GM12878 (cell line): ENCODE results near the gene DMRTB1. TPM values are rescaled to one million over a fixed set of nuclear protein-coding genes. Genes with fewer than 3 reads are reported as not detected.

Experiments
- ATAC-seq: fragments of 200-7000 bp; cut with Tn5 transposase; 3 replicates; pipeline ENCODE4 v1.9.1; 2020; ENCODE audit warnings: mild to moderate bottlenecking, moderate library complexity
- BruUV-seq: library from RNA; stranded (reverse); fragments of 400-500 nt; replicated peaks from 2 replicates; lab custom pipeline; 2021; lab: Mats Ljungman, UMichigan
- CTCF ChIA-PET: fragments of 300-600 bp; sonication (Branson Sonifier 250); formaldehyde crosslinking; extraction: SDS; loops from one replicate; lab custom pipeline; 2021; ENCODE audit warnings: inconsistent platforms; lab: Yijun Ruan, JAX
- POLR2A ChIA-PET: fragments of 350-600 bp; formaldehyde crosslinking; extraction: SDS; loops from one replicate; lab custom pipeline; 2021; ENCODE audit warnings: inconsistent platforms; lab: Charles Lee
- RAD21 ChIA-PET: fragments of 300-600 bp; sonication (Branson Sonifier 250); formaldehyde crosslinking; loops from one replicate; lab custom pipeline; 2023; ENCODE audit warnings: antibody characterized with exemption; ENCODE audit not compliant: unreplicated experiment; lab: Charles Lee
- SMC1A ChIA-PET: fragments of 300-600 bp; sonication (Branson Sonifier 250); formaldehyde crosslinking; loops from one replicate; lab custom pipeline; 2023; ENCODE audit not compliant: unreplicated experiment, uncharacterized antibody; lab: Charles Lee
- DNase-seq: peaks from one replicate; pipeline ENCODE4 v3.0.0-alpha.2; 2011; ENCODE audit warnings: low read depth, low spot score
- FAIRE-seq: peaks from 3 replicates; lab custom pipeline; 2011; peaks lifted over from hg19 to GRCh38; lab: Jason Lieb, UNC
- H2AFZ ChIP-seq: 2 replicates; pipeline ENCODE4 v1.6.0; 2011; ENCODE audit warnings: low read depth, low read length, control low read depth; ENCODE audit not compliant: control insufficient read depth
- H3K27ac ChIP-seq: 2 replicates; pipeline ENCODE4 v1.5.1; 2011; ENCODE audit warnings: control low read depth; ENCODE audit not compliant: control insufficient read depth, insufficient read depth
- H3K27me3 ChIP-seq, 2 experiments: replicated peaks in 1 of 2; 2 replicates each; pipeline versions ENCODE4 v1.6.0 to v1.6.1; 2011; ENCODE audit warnings: low read length in 1 of 2; ENCODE audit not compliant: control insufficient read depth in 2 of 2, insufficient read depth in 2 of 2
- H3K36me3 ChIP-seq, 2 experiments: 2 replicates each; pipeline ENCODE4 v1.5.1; 2011; ENCODE audit warnings: low read length in 1 of 2; ENCODE audit not compliant: control insufficient read depth in 2 of 2, insufficient read depth in 2 of 2
- H3K4me1 ChIP-seq: 2 replicates; pipeline ENCODE4 v1.6.1; 2011; ENCODE audit warnings: mild to moderate bottlenecking, low read length, moderate library complexity, mixed read lengths; ENCODE audit not compliant: control insufficient read depth, insufficient read depth
- H3K4me2 ChIP-seq: 2 replicates; pipeline ENCODE4 v1.6.0; 2011; ENCODE audit warnings: control low read depth; ENCODE audit not compliant: control insufficient read depth, insufficient read depth
- H3K4me3 ChIP-seq: fragments of 200-600 bp; sonication (generic); 2 replicates; pipeline ENCODE4 v1.5.1; 2016
- H3K79me2 ChIP-seq: 2 replicates; pipeline ENCODE4 v1.6.0; 2011; ENCODE audit warnings: low read length; ENCODE audit not compliant: control insufficient read depth, insufficient read depth
- H3K9ac ChIP-seq: 2 replicates; pipeline ENCODE4 v1.8.0; 2011; ENCODE audit warnings: low read length, control low read depth, mixed read lengths; ENCODE audit not compliant: control insufficient read depth, insufficient read depth
- H3K9me3 ChIP-seq: replicated peaks from 3 replicates; pipeline ENCODE4 v1.5.1; 2011; ENCODE audit warnings: mild to moderate bottlenecking, low read length; ENCODE audit not compliant: control insufficient read depth, insufficient read depth
- H4K20me1 ChIP-seq: 2 replicates; pipeline ENCODE4 v1.6.0; 2011; ENCODE audit not compliant: control insufficient read depth, insufficient read depth
- ATF2 ChIP-seq: IDR thresholded peaks from 2 replicates; pipeline ENCODE4 v1.6.1; 2012; ENCODE audit warnings: low read length, inconsistent platforms
- IKZF1 ChIP-seq: fragments of 450-650 bp; conservative IDR thresholded peaks from 2 replicates; pipeline ENCODE4 v1.6.1; 2017; ENCODE audit warnings: antibody characterized with exemption, mild to moderate bottlenecking
- MAX ChIP-seq: IDR thresholded peaks from 2 replicates; pipeline ENCODE4 v1.6.1; 2012; ENCODE audit warnings: low read depth, low read length, improper control_type of control experiment
- MTA3 ChIP-seq: IDR thresholded peaks from 2 replicates; pipeline ENCODE4 v1.6.1; 2012; ENCODE audit warnings: low read length, inconsistent platforms, borderline replicate concordance
- MXI1 ChIP-seq: fragments of 150-350 bp; IDR thresholded peaks from 2 replicates; pipeline ENCODE4 v1.6.1; 2011; ENCODE audit warnings: low read depth, mild to moderate bottlenecking, inconsistent platforms, low read length, improper control_type of control experiment
- POLR2AphosphoS2 ChIP-seq: IDR thresholded peaks from 2 replicates; pipeline ENCODE4 v1.6.1; 2011; ENCODE audit warnings: low read depth, mild to moderate bottlenecking, low read length, improper control_type of control experiment, moderate library complexity
- RCOR1 ChIP-seq: conservative IDR thresholded peaks from 2 replicates; pipeline ENCODE4 v1.6.1; 2012; ENCODE audit warnings: low read depth, low read length, improper control_type of control experiment
- TCF12 ChIP-seq: IDR thresholded peaks from 2 replicates; pipeline ENCODE4 v1.6.1; 2011; ENCODE audit warnings: low read depth, mild to moderate bottlenecking, low read length
- ZBTB33 ChIP-seq: fragments of 450-650 bp; IDR thresholded peaks from 2 replicates; pipeline ENCODE4 v1.6.1; 2017; ENCODE audit warnings: mild to moderate bottlenecking
- WGBS: methylation state at CpG from one replicate; pipeline ENCODE4 v1.1.6; 2016; ENCODE audit warnings: low lambda C conversion rate; ENCODE audit not compliant: insufficient replicate concordance, insufficient coverage; ENCODE audit errors: missing lambda C conversion rate; 5-methylcytosine and 5-hydroxymethylcytosine counted together
- in situ Hi-C: fragments of 300-500 bp; cut with MboI; formaldehyde crosslinking; loops from 9 replicates; pipeline ENCODE4 v1.14.3; 2018; ENCODE audit warnings: mixed read lengths
- intact Hi-C: fragments of 100-400 bp; cut with micrococcal nuclease; formaldehyde crosslinking; loops from one replicate; pipeline ENCODE4 v1.14.2; 2022; ENCODE audit not compliant: unreplicated experiment
- polyA plus RNA-seq, 11 experiments: library from polyadenylated mRNA; depleted of rRNA in 4 of 11; unstranded in 6 of 11; stranded (reverse) in 5 of 11; fragments of >200 nt; fragmentation: Nextera tagmentation in 4 of 11; fragmentation: Illumina TruSeq in 1 of 11; extraction: Ambion mirVana in 4 of 11; extraction: Trizol in 1 of 11; gene quantifications; 1 replicate in 1 of 11; 2 replicates in 10 of 11; pipeline versions ENCODE4 v1.2.1 to v1.2.3, GENCODE V29; 2011 to 2016; ENCODE audit warnings: inconsistent platforms in 2 of 11, missing spikeins in 2 of 11, low read depth in 1 of 11
- total RNA-seq, 4 experiments: library from RNA; depleted of rRNA in 3 of 4; stranded (reverse); fragments of >200 nt in 3 of 4; fragmentation: Illumina TruSeq in 1 of 4; extraction: Trizol in 1 of 4; gene quantifications; 2 replicates each; pipeline versions ENCODE4 v1.2.1 to v1.2.3, GENCODE V29; 2013 to 2021

Gene DMRTB1
- total and polyA plus RNA-seq, 10 of the 15 experiments (the other 5 are each of a cell fraction or from before 2014, with no cell fraction given): not detected

GRCh38 chr1:53482441-53483153, 23.4 kb downstream of the DMRTB1 start:
- in situ Hi-C loops (loop anchor here (25.0 kb wide), 1 partner anchor 480 kb away; no protein-coding TSS in a partner anchor), intact Hi-C loops (loop anchor here (10.0 kb wide), 1 partner anchor 472 kb away; no protein-coding TSS in a partner anchor)
- H3K4me3 ChIP-seq: no peak overlapping the region
- RAD21 ChIA-PET: no interaction called here
- ATAC-seq (no peak), FAIRE-seq (no peak), DNase-seq (no peak)
- H3K9ac ChIP-seq: no peak overlapping the region
- H2AFZ ChIP-seq: no peak overlapping the region
- CTCF ChIA-PET: interaction anchor here (1.1 kb wide), 1 partner anchor 234 kb away, joined by 3 read pairs; no protein-coding TSS in a partner anchor
- SMC1A ChIA-PET: interaction anchor here (0.6 kb wide), 1 partner anchor 129 kb away, joined by 3 read pairs; no protein-coding TSS in a partner anchor
- H4K20me1 ChIP-seq: no peaks in the 10 kb centered on the region; the same call in 1 of the 2 replicates
- no peak overlapping the region for H3K4me2 ChIP-seq
- no peaks in the 10 kb centered on the region for H3K36me3 ChIP-seq
- H3K27me3 ChIP-seq: peaks cover 5% of the 10 kb centered on the region in 2 experiments; a peak in 3 of 4 replicates
- no peaks in the 10 kb centered on the region for H3K4me1 ChIP-seq
- POLR2A ChIA-PET: no interaction called here
- no TSS peak for BruUV-seq
- H3K9me3 ChIP-seq: no peaks in the 10 kb centered on the region
- no peak for TF ChIP-seq TCF12
- 35% methylated on average over 12 of the region's 14 CpGs for WGBS
- H3K27ac ChIP-seq: no peak overlapping the region
- H3K79me2 ChIP-seq: no peaks in the 10 kb centered on the region

- H3K27me3 ChIP-seq: peaks cover 5% of the 10 kb centered on the region in 2 experiments; a peak in 2 of 4 replicates
- ChIA-PET POLR2A (no interaction called here), CTCF (interaction anchor here (0.6 to 1.2 kb wide), 4 partner anchors 58 to 271 kb away, joined by 3 to 6 read pairs (median 4); no protein-coding TSS in a partner anchor), SMC1A (interaction anchor here (0.6 kb wide), 1 partner anchor 130 kb away, joined by 3 read pairs; no protein-coding TSS in a partner anchor), RAD21 (no interaction called here)
- DNase-seq: no peak
- no peak overlapping the region for H2AFZ ChIP-seq
- H3K27ac ChIP-seq: no peak overlapping the region
- no peaks in the 10 kb centered on the region; the same call in 1 of the 2 replicates for H4K20me1 ChIP-seq
- no peaks in the 10 kb centered on the region for H3K36me3 ChIP-seq
- FAIRE-seq: no peak
- H3K9me3 ChIP-seq: no peaks in the 10 kb centered on the region
- WGBS: 44% methylated on average over 9 of the region's 9 CpGs
- intact Hi-C loops: loop anchor here (10.0 kb wide), 1 partner anchor 472 kb away; no protein-coding TSS in a partner anchor
- no TSS peak for BruUV-seq
- in situ Hi-C loops: loop anchor here (25.0 kb wide), 1 partner anchor 479 kb away; no protein-coding TSS in a partner anchor
- no peaks in the 10 kb centered on the region for H3K79me2 ChIP-seq
- H3K9ac ChIP-seq: no peak overlapping the region
- H3K4me1 ChIP-seq: no peaks in the 10 kb centered on the region
- no peak overlapping the region for H3K4me3 ChIP-seq
- H3K4me2 ChIP-seq: no peak overlapping the region
- ATAC-seq: no peak
- no peak for TF ChIP-seq MTA3
- no peak for TF ChIP-seq MAX
- no peak for TF ChIP-seq RCOR1
- no peak for TF ChIP-seq POLR2AphosphoS2
- TF ChIP-seq MXI1: no peak
- no peak for TF ChIP-seq ZBTB33
- no peak for TF ChIP-seq ATF2
- TF ChIP-seq IKZF1: no peak
These were observed 24.0 kb downstream of the DMRTB1 start for GRCh38 chr1:53483170-53483569.
